NCI-H460 (cell line): Measurements from ENCODE around the gene LRRC57. TPM values are rescaled to one million over a fixed set of nuclear protein-coding genes. Genes with fewer than 3 reads are reported as not detected.
"Not testable (repeated sequence)": the region's sequence is repeated elsewhere in the genome, so short reads cannot be mapped to it uniquely, and the experiment has no call there.

Experiments
- DNase-seq: peaks from one replicate; pipeline ENCODE4 v3.0.0-alpha.2; 2016; ENCODE audit warnings: low read depth; ENCODE audit errors: extremely low read depth
- polyA plus RNA-seq: library from polyadenylated mRNA; depleted of rRNA; stranded (reverse); fragments of >200 nt; gene quantifications from 2 replicates; pipeline ENCODE4 v1.2.3, GENCODE V29; 2014; cell fraction: nucleus; rRNA removed
- total RNA-seq: library from RNA; depleted of rRNA; stranded (reverse); fragments of >200 nt; shearing (Covaris generic); gene quantifications from 2 replicates; pipeline ENCODE4 v1.2.3, GENCODE V29; 2014; rRNA removed

Gene LRRC57
- 19.8 TPM in 2 replicates for total RNA-seq
- 12.1 and 18.2 TPM in 2 replicates for polyA plus RNA-seq

GRCh38 chr15:42548249-42549031 is at the start of gene LRRC57, which contains the start of gene HAUS2:
Gene LRRC57, minus strand, starts transcription at chr15:42548793. Its CDS starts 359 bp downstream, at chr15:42548434.
Gene HAUS2, plus strand, starts transcription at chr15:42548838. Its CDS starts 35 bp downstream, at chr15:42548873.
- peak; percentile 74 for DNase-seq

- no peak for DNase-seq
Observed at GRCh38 chr15:42595626-42596240, 47.1 kb upstream of the LRRC57 start.

- DNase-seq, result no peak
Observed at GRCh38 chr15:42594095-42594494, 45.5 kb upstream of the LRRC57 start.

- no peak for DNase-seq
Observed at GRCh38 chr15:42593143-42593542, 44.5 kb upstream of the LRRC57 start.

GRCh38 chr15:42592716-42593115 is 44.1 kb upstream of the LRRC57 start:
- no peak for DNase-seq

- peak; percentile 19 for DNase-seq
Observed at GRCh38 chr15:42591238-42591934, 42.8 kb upstream of the LRRC57 start.

GRCh38 chr15:42590619-42591237 is 42.1 kb upstream of the LRRC57 start:
- no peak for DNase-seq

- DNase-seq, result no peak
Observed at GRCh38 chr15:42584031-42584765, 35.6 kb upstream of the LRRC57 start.

GRCh38 chr15:42582569-42583375 is 34.2 kb upstream of the LRRC57 start:
- no peak for DNase-seq

GRCh38 chr15:42581272-42581730 is 32.7 kb upstream of the LRRC57 start:
- peak; percentile 60 for DNase-seq

GRCh38 chr15:42578984-42579537 is 30.5 kb upstream of the LRRC57 start:
- no peak for DNase-seq

- DNase-seq, result no peak
Observed at GRCh38 chr15:42577514-42578031, 29.0 kb upstream of the LRRC57 start.

- DNase-seq, result no peak
Observed at GRCh38 chr15:42576776-42577175, 28.2 kb upstream of the LRRC57 start.

- no peak for DNase-seq
Observed at GRCh38 chr15:42576040-42576594, 27.5 kb upstream of the LRRC57 start.

GRCh38 chr15:42575188-42576039 is 26.8 kb upstream of the LRRC57 start, which contains the start of gene STARD9:
Gene STARD9, plus strand, starts transcription at chr15:42575606. Its CDS starts 110 bp downstream, at chr15:42575716.
- peak; percentile 96 for DNase-seq

GRCh38 chr15:42558739-42559138 is 10.1 kb upstream of the LRRC57 start:
- no peak for DNase-seq

GRCh38 chr15:42556550-42557207 is 8.1 kb upstream of the LRRC57 start:
- not testable (repeated sequence) for DNase-seq
